Bone marrow (tissue), 2 donors: ENCODE measurements around the gene RASSF4.

ENCODE experiments used
- DNase-seq, 2 donors: peaks; one replicate each; lab custom pipeline; 2025; lab: John Stamatoyannopoulos, UW

RASSF4 gene

GRCh38 chr10:44988957-44989585 lies 29.5 kb downstream of the RASSF4 start:
- no peak for DNase-seq

- DNase-seq: no peak
Observed at GRCh38 chr10:44989597-44990301, 30.1 kb downstream of the RASSF4 start.

GRCh38 chr10:44990302-44990655 lies 30.7 kb downstream of the RASSF4 start:
- peak in 1 of 2 donors; percentile 51 for DNase-seq

- DNase-seq: no peak
Observed at GRCh38 chr10:44990965-44991364, 31.4 kb downstream of the RASSF4 start.

GRCh38 chr10:44991571-44991970 lies 32.0 kb downstream of the RASSF4 start:
- DNase-seq: no peak

GRCh38 chr10:44992070-44992731 lies 32.6 kb downstream of the RASSF4 start:
- DNase-seq: no peak

- DNase-seq: no peak
Observed at GRCh38 chr10:44992732-44993225, 33.2 kb downstream of the RASSF4 start.

- DNase-seq: no peak
Observed at GRCh38 chr10:44993226-44993921, 33.8 kb downstream of the RASSF4 start.

GRCh38 chr10:44993922-44994751 lies 34.5 kb downstream of the RASSF4 start:
- no peak for DNase-seq

GRCh38 chr10:44994752-44995530 lies 35.3 kb downstream of the RASSF4 start:
- no peak for DNase-seq

- DNase-seq: no peak
Observed at GRCh38 chr10:44995581-44995913, 35.9 kb downstream of the RASSF4 start.

- DNase-seq: no peak
Observed at GRCh38 chr10:44995914-44996669, 36.5 kb downstream of the RASSF4 start.

- no peak for DNase-seq
Observed at GRCh38 chr10:44997105-44997748, 37.6 kb downstream of the RASSF4 start.

GRCh38 chr10:44998146-44998631 lies 38.6 kb downstream of the RASSF4 start:
- no peak for DNase-seq

- DNase-seq: no peak
Observed at GRCh38 chr10:45000138-45000751, 40.6 kb downstream of the RASSF4 start.

GRCh38 chr10:45000752-45001380 lies 41.3 kb downstream of the RASSF4 start, which contains the start of gene ZNF22:
Gene ZNF22 (plus strand): TSS chr10:45000923. CDS start chr10:45003369, 2,446 bp downstream.
- DNase-seq: peak; percentile 66 to 72

GRCh38 chr10:45001381-45002148 lies 42.0 kb downstream of the RASSF4 start:
- DNase-seq: peak; percentile 49 to 66
